ENCODE measurements around the gene UBE2H. TPM values are rescaled to one million over a fixed set of nuclear protein-coding genes. Genes with fewer than 3 reads are reported as not detected.
"Not testable (repeated sequence)": the region's sequence is repeated elsewhere in the genome, so short reads cannot be mapped to it uniquely, and the experiment has no call there.

The UBE2H gene
- total RNA-seq, 4 donors from 2014 or later: 57.2 to 92.6 (median 85.7) TPM

- DNase-seq (ENCODE audit: low spot score) (no peak), ATAC-seq (ENCODE audit: low FRiP score) (no peak)
- TF ChIP-seq CTCF (IDR thresholded peaks at IDR 0.05): no peak
Observed at GRCh38 chr7:129865093-129865924, 87.5 kb downstream of the UBE2H start.

DNA sequence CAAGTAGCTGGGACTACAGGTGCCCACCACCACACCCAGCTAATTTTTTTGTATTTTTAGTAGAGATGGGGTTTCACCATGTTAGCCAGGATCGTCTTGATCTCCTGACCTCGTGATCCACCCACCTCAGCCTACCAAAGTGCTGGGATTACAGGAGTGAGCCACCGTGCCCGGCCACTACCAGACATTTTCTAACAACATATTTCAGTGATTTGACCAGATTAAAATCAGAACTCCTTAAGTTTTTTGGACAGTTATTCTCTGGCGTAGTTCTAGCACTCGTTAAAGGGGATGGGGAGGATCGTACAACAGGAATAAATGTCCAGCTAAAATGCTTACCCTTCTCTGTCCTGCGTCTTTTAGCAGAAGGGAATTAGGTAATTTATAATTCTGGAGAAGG is 88.1 kb downstream of the UBE2H start:
- not testable (repeated sequence) for DNase-seq (ENCODE audit: low spot score); ATAC-seq (ENCODE audit: low FRiP score)

DNA sequence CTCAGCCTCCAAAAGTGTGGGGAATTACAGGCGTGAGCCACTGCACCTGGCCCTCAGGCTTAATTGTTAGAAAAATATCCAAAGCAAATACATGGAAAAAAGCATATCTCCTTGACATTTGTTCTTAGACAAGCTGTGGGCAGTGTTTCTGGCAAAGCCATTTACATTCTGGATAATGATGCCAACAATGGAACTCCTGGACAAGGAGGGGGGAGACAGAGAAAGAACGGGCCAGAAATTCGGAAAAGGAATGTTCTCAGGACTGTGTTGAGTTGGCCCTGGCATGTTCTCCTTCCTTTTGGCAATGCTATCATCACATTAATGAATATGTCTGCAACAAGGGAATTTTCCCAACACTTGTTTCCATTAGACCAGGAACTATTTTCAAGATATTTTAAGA is 88.7 kb downstream of the UBE2H start:
- TF ChIP-seq CTCF (IDR thresholded peaks at IDR 0.05): no peak
- DNase-seq (ENCODE audit: low spot score) (no peak), ATAC-seq (ENCODE audit: low FRiP score) (peak; percentile 81)

DNA sequence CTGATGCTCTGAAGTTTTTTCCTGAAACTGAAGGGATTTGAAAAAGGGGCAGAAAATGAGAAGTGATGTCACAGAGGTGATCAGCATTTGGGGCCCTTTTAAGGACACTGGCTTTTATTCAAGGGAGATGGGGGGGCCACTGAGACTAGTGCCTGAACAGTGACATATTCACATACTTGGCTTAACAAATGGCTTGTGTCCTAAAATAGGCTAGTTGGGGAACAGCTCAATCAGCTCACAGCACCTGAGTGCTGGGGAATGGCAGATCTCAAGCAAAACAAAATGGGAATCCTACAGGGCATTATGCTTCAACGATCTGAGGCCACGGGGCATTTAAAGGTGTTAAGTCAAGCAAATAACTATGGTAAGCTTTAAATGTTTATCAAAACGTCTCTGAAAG is 90.1 kb downstream of the UBE2H start:
- ATAC-seq (ENCODE audit: low FRiP score): no peak

DNA sequence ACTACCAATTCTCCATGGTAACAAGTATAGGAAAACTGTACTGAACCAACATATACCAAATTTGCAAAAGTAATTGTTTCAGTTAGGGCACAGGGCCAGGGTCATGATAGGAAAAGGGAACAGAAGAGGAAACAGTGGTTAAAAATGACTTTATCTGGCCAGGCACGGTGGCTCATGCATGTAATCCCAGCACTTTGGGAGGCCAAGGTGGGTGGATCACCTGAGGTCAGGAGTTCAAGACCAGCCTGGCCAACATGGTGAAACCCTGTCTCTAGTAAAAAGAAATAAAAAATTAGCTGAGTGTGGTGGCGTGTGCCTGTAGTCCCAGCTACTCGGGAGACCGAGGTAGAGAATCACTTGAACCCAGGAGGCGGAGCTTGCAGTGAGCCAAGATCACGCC is 92.0 kb downstream of the UBE2H start:
- DNase-seq (ENCODE audit: low spot score); ATAC-seq (ENCODE audit: low FRiP score): not testable (repeated sequence)

More for the DNA sequence above, 90.1 kb downstream of the UBE2H start:
- no peak for TF ChIP-seq CTCF (IDR thresholded peaks at IDR 0.05)
- no peak for DNase-seq (ENCODE audit: low spot score)

- ATAC-seq (ENCODE audit: low FRiP score): peak; percentile 57
Observed at GRCh38 chr7:129859183-129859582, 93.6 kb downstream of the UBE2H start.

GRCh38 chr7:129858490-129858889 is 94.3 kb downstream of the UBE2H start:
- TF ChIP-seq CTCF (IDR thresholded peaks at IDR 0.05): no peak
- ATAC-seq (ENCODE audit: low FRiP score) (no peak), DNase-seq (ENCODE audit: low spot score) (no peak)

More at GRCh38 chr7:129859183-129859582, 93.6 kb downstream of the UBE2H start:
- no peak for TF ChIP-seq CTCF (IDR thresholded peaks at IDR 0.05)
- no peak for DNase-seq (ENCODE audit: low spot score)

- ATAC-seq (ENCODE audit: low FRiP score) (no peak), DNase-seq (ENCODE audit: low spot score) (no peak)
- no peak for TF ChIP-seq CTCF (IDR thresholded peaks at IDR 0.05)
Observed at GRCh38 chr7:129857313-129857712, 95.4 kb downstream of the UBE2H start.

Measured in omental fat pad (tissue), 4 donors.